ENCODE measurements around the gene AKAP8.
A peak's percentile ranks its signal among the peaks of the same experiment; 100 is the strongest.

AKAP8 gene

GRCh38 chr19:15424121-15424520 lies 44.5 kb upstream of the AKAP8 start:
- TF ChIP-seq, protein P1, sequence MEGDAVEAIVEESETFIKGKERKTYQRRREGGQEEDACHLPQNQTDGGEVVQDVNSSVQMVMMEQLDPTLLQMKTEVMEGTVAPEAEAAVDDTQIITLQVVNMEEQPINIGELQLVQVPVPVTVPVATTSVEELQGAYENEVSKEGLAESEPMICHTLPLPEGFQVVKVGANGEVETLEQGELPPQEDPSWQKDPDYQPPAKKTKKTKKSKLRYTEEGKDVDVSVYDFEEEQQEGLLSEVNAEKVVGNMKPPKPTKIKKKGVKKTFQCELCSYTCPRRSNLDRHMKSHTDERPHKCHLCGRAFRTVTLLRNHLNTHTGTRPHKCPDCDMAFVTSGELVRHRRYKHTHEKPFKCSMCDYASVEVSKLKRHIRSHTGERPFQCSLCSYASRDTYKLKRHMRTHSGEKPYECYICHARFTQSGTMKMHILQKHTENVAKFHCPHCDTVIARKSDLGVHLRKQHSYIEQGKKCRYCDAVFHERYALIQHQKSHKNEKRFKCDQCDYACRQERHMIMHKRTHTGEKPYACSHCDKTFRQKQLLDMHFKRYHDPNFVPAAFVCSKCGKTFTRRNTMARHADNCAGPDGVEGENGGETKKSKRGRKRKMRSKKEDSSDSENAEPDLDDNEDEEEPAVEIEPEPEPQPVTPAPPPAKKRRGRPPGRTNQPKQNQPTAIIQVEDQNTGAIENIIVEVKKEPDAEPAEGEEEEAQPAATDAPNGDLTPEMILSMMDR (conservative IDR thresholded peaks at IDR 0.05): no peak
- peak overlapping the region; percentile 99 for H3K27ac ChIP-seq

GRCh38 chr19:15423130-15423529 lies 43.5 kb upstream of the AKAP8 start:
- peak overlapping the region; percentile 99 for H3K27ac ChIP-seq
- TF ChIP-seq, protein P1 (conservative IDR thresholded peaks at IDR 0.05): no peak

DNA sequence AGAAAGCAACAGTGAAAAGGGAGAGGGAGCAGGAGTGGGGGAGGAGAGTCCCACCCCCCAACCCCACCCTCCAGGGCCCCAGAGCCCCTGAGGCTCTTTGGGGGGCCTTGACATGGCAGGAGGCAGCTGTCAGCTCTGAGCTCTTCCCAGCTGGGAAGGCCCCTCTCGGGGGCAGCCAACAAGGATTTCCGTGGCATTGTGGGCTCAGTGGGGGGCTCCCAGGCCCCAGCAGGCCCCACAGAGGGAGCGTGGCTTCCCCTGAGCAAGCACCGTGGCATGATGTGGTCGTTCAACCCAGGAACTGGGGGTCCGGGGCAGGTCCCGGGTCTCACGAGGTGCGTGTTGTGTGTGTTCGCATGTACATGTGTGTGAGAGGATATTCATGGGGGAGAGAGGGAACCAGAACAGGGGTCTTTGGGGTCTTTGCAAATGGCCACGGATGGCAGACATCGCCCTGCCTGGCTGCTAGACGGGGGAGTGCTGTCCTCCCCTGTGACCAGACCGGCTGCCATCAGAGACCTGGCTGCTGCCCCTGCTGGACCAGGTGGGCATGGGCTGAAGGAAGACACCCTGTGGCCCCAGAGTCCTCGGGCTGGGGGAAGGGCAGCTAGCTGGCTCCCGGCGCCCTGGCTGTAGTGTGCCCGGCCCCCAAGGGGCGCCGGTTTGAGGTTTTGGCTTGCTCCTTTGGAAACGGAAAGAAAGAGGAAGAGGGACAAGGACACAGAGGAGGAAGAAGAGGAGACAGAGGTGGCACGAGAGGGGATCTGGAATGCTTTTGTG lies 42.9 kb upstream of the AKAP8 start:
- TF ChIP-seq, protein P1 (conservative IDR thresholded peaks at IDR 0.05): no peak

DNA sequence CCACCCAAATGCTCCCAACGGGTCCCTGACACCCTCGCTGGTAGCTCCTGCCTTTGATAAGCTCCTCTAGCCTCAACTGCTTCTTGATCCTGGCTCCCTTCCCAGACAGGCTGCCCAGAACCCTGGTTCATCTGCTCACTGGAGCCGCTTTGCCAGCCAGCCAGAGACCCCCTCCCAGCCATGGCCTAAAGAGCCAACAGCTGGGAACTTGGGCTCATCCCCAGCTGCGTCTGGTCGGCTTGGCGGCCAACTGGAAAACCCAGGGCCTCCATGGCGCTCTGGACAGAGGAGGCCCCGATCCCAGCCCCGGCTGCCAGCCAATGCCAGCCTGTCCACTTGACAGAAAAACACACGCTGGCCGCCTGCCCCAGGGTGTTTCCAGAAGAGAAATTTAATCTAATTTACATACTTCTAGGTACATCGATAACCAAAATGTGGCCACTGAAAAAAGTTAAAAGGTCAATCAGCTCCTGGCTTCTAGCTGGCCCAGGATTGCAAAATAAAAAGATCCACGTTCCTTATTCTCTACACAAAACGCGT lies 42.2 kb upstream of the AKAP8 start:
- TF ChIP-seq, protein P1 (conservative IDR thresholded peaks at IDR 0.05): no peak
- peak overlapping the region; percentile 99 for H3K27ac ChIP-seq

More for the DNA sequence above, 42.9 kb upstream of the AKAP8 start:
- H3K27ac ChIP-seq: peak overlapping the region; percentile 99

GRCh38 chr19:15421136-15421695 lies 41.6 kb upstream of the AKAP8 start:
- TF ChIP-seq, protein P1 (conservative IDR thresholded peaks at IDR 0.05): no peak
- H3K27ac ChIP-seq: peak overlapping the region; percentile 99

GRCh38 chr19:15419413-15420025 lies 39.9 kb upstream of the AKAP8 start:
- TF ChIP-seq, protein P1 (conservative IDR thresholded peaks at IDR 0.05): peak; percentile 43
- H3K27ac ChIP-seq: peak overlapping the region; percentile 99

Data from VCaP (cell line).